Cardiac muscle cell (in vitro differentiated cells and primary cell): ENCODE data around the gene CENPP. TPM values are rescaled to one million over a fixed set of nuclear protein-coding genes. Genes with fewer than 3 reads are reported as not detected.

Experiments used
- DNase-seq, 2 donors: peaks; one replicate each; pipeline versions ENCODE4 v3.0.0 to v3.0.0-alpha.2; 2010 to 2017; ENCODE audit warnings: low read depth in 1 of 2, low spot score in 1 of 2
- H3K27ac ChIP-seq: fragments of 200-600 bp; sonication (generic); 2 replicates; pipeline ENCODE4 v1.5.1; 2016
- H3K27me3 ChIP-seq: fragments of 200-600 bp; sonication (generic); 2 replicates; pipeline ENCODE4 v1.6.0; 2016; ENCODE audit warnings: control low read depth
- H3K36me3 ChIP-seq: fragments of 200-600 bp; sonication (generic); 2 replicates; pipeline ENCODE4 v1.5.1; 2016; ENCODE audit warnings: control low read depth
- H3K4me1 ChIP-seq: fragments of 200-600 bp; sonication (generic); 2 replicates; pipeline ENCODE4 v1.8.1; 2017; ENCODE audit warnings: low read depth, mild to moderate bottlenecking, mixed run types
- H3K4me3 ChIP-seq: fragments of 200-600 bp; sonication (generic); 2 replicates; pipeline ENCODE4 v1.5.1; 2016; ENCODE audit warnings: mild to moderate bottlenecking
- H3K9me3 ChIP-seq: fragments of 200-600 bp; sonication (generic); 2 replicates; pipeline ENCODE4 v1.5.1; 2017; ENCODE audit warnings: low read depth, mild to moderate bottlenecking, control low read depth
- CTCF ChIP-seq: IDR thresholded peaks from 2 replicates; pipeline ENCODE4 v1.5.1; 2012; ENCODE audit warnings: low read depth, mild to moderate bottlenecking, low read length
- polyA plus RNA-seq: library from polyadenylated mRNA; unstranded; fragments of >200 nt; fragmentation: Nextera tagmentation; extraction: Ambion mirVana; gene quantifications from 2 replicates; pipeline ENCODE4 v1.2.1, GENCODE V29; 2016
- total RNA-seq: library from RNA; depleted of rRNA; stranded (reverse); fragments of >200 nt; gene quantifications from 2 replicates; pipeline ENCODE4 v1.2.3, GENCODE V29; 2016

Gene CENPP
- total and polyA plus RNA-seq, 2 experiments from 2014 or later: 1.6 to 5.0 TPM

- Histone ChIP-seq H3K36me3 (no peaks in the 10 kb centered on the region), H3K27ac (no peak within 1 kb of the TSS), H3K9me3 (no peaks in the 10 kb centered on the region), H3K27me3 (no peaks in the 10 kb centered on the region), H3K4me3 (no peak within 1 kb of the TSS), H3K4me1 (no peaks in the 10 kb centered on the region)
- no peak for DNase-seq
- no peak for TF ChIP-seq CTCF
Observed at GRCh38 chr9:92424340-92424739, 98.6 kb downstream of the CENPP start, which contains the start of gene OMD. Gene OMD (minus strand): TSS chr9:92424471. CDS start chr9:92417558, 6,913 bp downstream.

GRCh38 chr9:92425474-92425873 is 99.7 kb downstream of the CENPP start:
- no peaks in the 10 kb centered on the region for H3K27me3 ChIP-seq
- TF ChIP-seq CTCF: no peak
- H3K4me3 ChIP-seq: no peak overlapping the region
- H3K36me3 ChIP-seq: no peaks in the 10 kb centered on the region
- no peak overlapping the region for H3K27ac ChIP-seq
- DNase-seq: peak in 1 of 2 donors; percentile 58
- no peaks in the 10 kb centered on the region for H3K4me1 ChIP-seq
- H3K9me3 ChIP-seq: no peaks in the 10 kb centered on the region

GRCh38 chr9:92426501-92427145 is 100.9 kb downstream of the CENPP start:
- no peaks in the 10 kb centered on the region for H3K27me3 ChIP-seq
- DNase-seq: no peak
- H3K4me3 ChIP-seq: no peak overlapping the region
- TF ChIP-seq CTCF: no peak
- no peaks in the 10 kb centered on the region for H3K9me3 ChIP-seq
- no peak overlapping the region for H3K27ac ChIP-seq
- H3K36me3 ChIP-seq: no peaks in the 10 kb centered on the region
- no peaks in the 10 kb centered on the region for H3K4me1 ChIP-seq

GRCh38 chr9:92429836-92430235 is 104.1 kb downstream of the CENPP start:
- DNase-seq: no peak
- Histone ChIP-seq H3K4me1 (no peaks in the 10 kb centered on the region), H3K27ac (no peak overlapping the region), H3K36me3 (no peaks in the 10 kb centered on the region), H3K4me3 (no peak overlapping the region), H3K9me3 (no peaks in the 10 kb centered on the region), H3K27me3 (no peaks in the 10 kb centered on the region)
- TF ChIP-seq CTCF: no peak

GRCh38 chr9:92432350-92432749 is 106.6 kb downstream of the CENPP start:
- Histone ChIP-seq H3K9me3 (no peaks in the 10 kb centered on the region), H3K27ac (no peak overlapping the region), H3K4me1 (no peaks in the 10 kb centered on the region), H3K27me3 (no peaks in the 10 kb centered on the region), H3K36me3 (no peaks in the 10 kb centered on the region), H3K4me3 (no peak overlapping the region)
- no peak for TF ChIP-seq CTCF
- DNase-seq: no peak
